HG02588 (cell line): ENCODE measurements around the gene PHOSPHO2.
"Not testable (repeated sequence)": the region's sequence is repeated elsewhere in the genome, so short reads cannot be mapped to it uniquely, and the experiment has no call there.

ENCODE experiments used
- ATAC-seq: cut with Tn5 transposase; IDR thresholded peaks from one replicate; pipeline ENCODE4 v1.9.1; 2021; ENCODE audit warnings: mild to moderate bottlenecking, moderate library complexity; ENCODE audit not compliant: unreplicated experiment

PHOSPHO2 gene

GRCh38 chr2:169683425-169684134 lies 10.7 kb upstream of the PHOSPHO2 start:
- no peak for ATAC-seq

- no peak for ATAC-seq
Measured at GRCh38 chr2:169684135-169684565, 10.1 kb upstream of the PHOSPHO2 start.

- ATAC-seq, result not testable (repeated sequence)
Measured at GRCh38 chr2:169684712-169685111, 9.6 kb upstream of the PHOSPHO2 start.

- ATAC-seq, result not testable (repeated sequence)
Measured at GRCh38 chr2:169686825-169687224, 7.4 kb upstream of the PHOSPHO2 start.

- not testable (repeated sequence) for ATAC-seq
Measured at GRCh38 chr2:169687943-169688342, 6.3 kb upstream of the PHOSPHO2 start.

GRCh38 chr2:169690958-169691357 lies 3.3 kb upstream of the PHOSPHO2 start:
- ATAC-seq, result no peak

- ATAC-seq, result no peak
Measured at GRCh38 chr2:169692718-169693117, 1.6 kb upstream of the PHOSPHO2 start.

- no peak for ATAC-seq
Measured at GRCh38 chr2:169693360-169693759, 909 bp upstream of the PHOSPHO2 start.

- no peak for ATAC-seq
Measured at GRCh38 chr2:169694894-169695260, 608 bp downstream of the PHOSPHO2 start.

GRCh38 chr2:169696381-169696780 lies 2.1 kb downstream of the PHOSPHO2 start:
- no peak for ATAC-seq

GRCh38 chr2:169699173-169699572 lies 4.9 kb downstream of the PHOSPHO2 start:
- ATAC-seq, result not testable (repeated sequence)

GRCh38 chr2:169702996-169703395 lies 8.7 kb downstream of the PHOSPHO2 start:
- ATAC-seq, result no peak

GRCh38 chr2:169704160-169704708 lies 10.0 kb downstream of the PHOSPHO2 start:
- no peak for ATAC-seq

- no peak for ATAC-seq
Measured at GRCh38 chr2:169705927-169706326, 11.7 kb downstream of the PHOSPHO2 start.

- no peak for ATAC-seq
Measured at GRCh38 chr2:169707626-169708025, 13.4 kb downstream of the PHOSPHO2 start.

GRCh38 chr2:169709331-169709730 lies 15.1 kb downstream of the PHOSPHO2 start:
- no peak for ATAC-seq

GRCh38 chr2:169709981-169710380 lies 15.7 kb downstream of the PHOSPHO2 start:
- ATAC-seq, result no peak

GRCh38 chr2:169711751-169712509 lies 17.7 kb downstream of the PHOSPHO2 start:
- ATAC-seq, result no peak

- ATAC-seq, result no peak
Measured at GRCh38 chr2:169712791-169713227, 18.5 kb downstream of the PHOSPHO2 start.

- no peak for ATAC-seq
Measured at GRCh38 chr2:169713331-169713730, 19.1 kb downstream of the PHOSPHO2 start.

- no peak for ATAC-seq
Measured at GRCh38 chr2:169714699-169715098, 20.4 kb downstream of the PHOSPHO2 start.
